IgD-negative memory B cell (primary cell): ENCODE measurements around the gene SDCCAG8. TPM values are rescaled to one million over a fixed set of nuclear protein-coding genes. Genes with fewer than 3 reads are reported as not detected.

Experiments used
- H3K27ac Mint-ChIP-seq, 3 donors: one replicate each; pipeline ENCODE4 v1.8.0; 2020 to 2022; ENCODE audit warnings: mild to moderate bottlenecking in 3 of 3, mixed read lengths in 3 of 3, moderate library complexity in 1 of 3
- H3K27me3 Mint-ChIP-seq: one replicate; pipeline ENCODE4 v1.8.0; 2021; ENCODE audit warnings: mixed read lengths
- H3K36me3 Mint-ChIP-seq: one replicate; pipeline ENCODE4 v1.8.0; 2020; ENCODE audit warnings: mild to moderate bottlenecking, mixed read lengths
- H3K4me1 Mint-ChIP-seq, 3 donors: one replicate each; pipeline ENCODE4 v1.8.0; 2020 to 2022; ENCODE audit warnings: mixed read lengths in 3 of 3, mild to moderate bottlenecking in 1 of 3
- H3K4me3 Mint-ChIP-seq, 4 donors: one replicate each; pipeline ENCODE4 v1.8.0; 2020 to 2022; ENCODE audit warnings: mild to moderate bottlenecking in 4 of 4, mixed read lengths in 4 of 4, moderate library complexity in 3 of 4
- H3K9me3 Mint-ChIP-seq, 3 donors: one replicate each; pipeline ENCODE4 v1.8.0; 2020 to 2021; ENCODE audit warnings: mixed read lengths in 3 of 3, mild to moderate bottlenecking in 1 of 3
- polyA plus RNA-seq: library from polyadenylated mRNA; unstranded; fragments of 300-500 nt; fragmentation: Illumina TruSeq; gene quantifications from one replicate; pipeline ENCODE4 v1.2.3, GENCODE V29; 2021

The SDCCAG8 gene
- polyA plus RNA-seq, 1 donor from 2014 or later: 28.5 TPM

- no peaks in the 10 kb centered on the region for H3K27me3 Mint-ChIP-seq
- H3K4me3 Mint-ChIP-seq: peak overlapping the region in 1 of 4 donors; percentile 58
- H3K4me1 Mint-ChIP-seq: peaks cover 24 to 34% (median 31%) of the 10 kb centered on the region in 3 donors
- H3K36me3 Mint-ChIP-seq: peaks cover 19% of the 10 kb centered on the region
- H3K9me3 Mint-ChIP-seq: no peaks in the 10 kb centered on the region
- H3K27ac Mint-ChIP-seq: no peak overlapping the region
Measured at GRCh38 chr1:243510928-243511327, 255.1 kb downstream of the SDCCAG8 start.

- peak overlapping the region in 1 of 3 donors; percentile 90 for H3K27ac Mint-ChIP-seq
- no peaks in the 10 kb centered on the region for H3K27me3 Mint-ChIP-seq
- peaks cover 0 to 13% (median 7%) of the 10 kb centered on the region in 3 donors for H3K4me1 Mint-ChIP-seq
- H3K36me3 Mint-ChIP-seq: peaks cover 23% of the 10 kb centered on the region
- H3K9me3 Mint-ChIP-seq: peaks cover 0 to 4% (median 0%) of the 10 kb centered on the region in 3 donors
- H3K4me3 Mint-ChIP-seq: peak overlapping the region in 2 of 4 donors; percentile 22 to 68
Measured at GRCh38 chr1:243513726-243514491, 258.1 kb downstream of the SDCCAG8 start.

GRCh38 chr1:243514927-243515326 is 259.1 kb downstream of the SDCCAG8 start:
- H3K9me3 Mint-ChIP-seq: peaks cover 0 to 4% (median 0%) of the 10 kb centered on the region in 3 donors
- H3K4me3 Mint-ChIP-seq: no peak overlapping the region
- H3K27ac Mint-ChIP-seq: no peak overlapping the region
- H3K27me3 Mint-ChIP-seq: no peaks in the 10 kb centered on the region
- H3K4me1 Mint-ChIP-seq: peaks cover 0 to 9% (median 7%) of the 10 kb centered on the region in 3 donors
- peaks cover 24% of the 10 kb centered on the region for H3K36me3 Mint-ChIP-seq

- H3K27ac Mint-ChIP-seq: no peak overlapping the region
- peaks cover 14% of the 10 kb centered on the region for H3K36me3 Mint-ChIP-seq
- H3K9me3 Mint-ChIP-seq: peaks cover 0 to 4% (median 0%) of the 10 kb centered on the region in 3 donors
- peaks cover 0 to 6% (median 6%) of the 10 kb centered on the region in 3 donors for H3K4me1 Mint-ChIP-seq
- no peak overlapping the region for H3K4me3 Mint-ChIP-seq
- H3K27me3 Mint-ChIP-seq: peaks cover 1% of the 10 kb centered on the region
Measured at GRCh38 chr1:243520831-243521230, 265.0 kb downstream of the SDCCAG8 start.

GRCh38 chr1:243523766-243524165 is 267.9 kb downstream of the SDCCAG8 start:
- Mint-ChIP-seq H3K36me3 (peaks cover 13% of the 10 kb centered on the region), H3K27me3 (peaks cover 1% of the 10 kb centered on the region), H3K4me1 (peaks cover 0 to 6% (median 1%) of the 10 kb centered on the region in 3 donors), H3K4me3 (no peak overlapping the region), H3K9me3 (peaks cover 0 to 4% (median 0%) of the 10 kb centered on the region in 3 donors), H3K27ac (no peak overlapping the region)

- peaks cover 1% of the 10 kb centered on the region for H3K27me3 Mint-ChIP-seq
- peaks cover 10% of the 10 kb centered on the region for H3K36me3 Mint-ChIP-seq
- no peak overlapping the region for H3K4me3 Mint-ChIP-seq
- no peak overlapping the region for H3K27ac Mint-ChIP-seq
- peaks cover 0 to 6% (median 0%) of the 10 kb centered on the region in 3 donors for H3K4me1 Mint-ChIP-seq
- H3K9me3 Mint-ChIP-seq: peaks cover 0 to 4% (median 0%) of the 10 kb centered on the region in 3 donors
Measured at GRCh38 chr1:243525085-243525487, 269.2 kb downstream of the SDCCAG8 start.

GRCh38 chr1:243526180-243526579 is 270.3 kb downstream of the SDCCAG8 start:
- Mint-ChIP-seq H3K4me3 (no peak overlapping the region), H3K36me3 (peaks cover 7% of the 10 kb centered on the region), H3K27me3 (peaks cover 1% of the 10 kb centered on the region), H3K4me1 (peaks cover 0 to 6% (median 0%) of the 10 kb centered on the region in 3 donors), H3K9me3 (peaks cover 0 to 4% (median 0%) of the 10 kb centered on the region in 3 donors), H3K27ac (no peak overlapping the region)

GRCh38 chr1:243528459-243529121 is 272.7 kb downstream of the SDCCAG8 start:
- no peaks in the 10 kb centered on the region for H3K27me3 Mint-ChIP-seq
- peaks cover 0 to 10% (median 1%) of the 10 kb centered on the region in 3 donors for H3K4me1 Mint-ChIP-seq
- H3K36me3 Mint-ChIP-seq: peaks cover 6% of the 10 kb centered on the region
- peak overlapping the region in 1 of 3 donors; percentile 24 for H3K27ac Mint-ChIP-seq
- no peak overlapping the region for H3K4me3 Mint-ChIP-seq
- peaks cover 0 to 4% (median 0%) of the 10 kb centered on the region in 3 donors for H3K9me3 Mint-ChIP-seq

- Mint-ChIP-seq H3K9me3 (peaks cover 0 to 4% (median 0%) of the 10 kb centered on the region in 3 donors), H3K27me3 (no peaks in the 10 kb centered on the region), H3K4me3 (no peak overlapping the region), H3K4me1 (peaks cover 0 to 9% (median 1%) of the 10 kb centered on the region in 3 donors), H3K27ac (peak overlapping the region in 1 of 3 donors; percentile 12), H3K36me3 (peaks cover 6% of the 10 kb centered on the region)
Measured at GRCh38 chr1:243529512-243529911, 273.7 kb downstream of the SDCCAG8 start.

- no peak overlapping the region for H3K27ac Mint-ChIP-seq
- peaks cover 0 to 7% (median 1%) of the 10 kb centered on the region in 3 donors for H3K4me1 Mint-ChIP-seq
- no peaks in the 10 kb centered on the region for H3K27me3 Mint-ChIP-seq
- peaks cover 0 to 2% (median 0%) of the 10 kb centered on the region in 3 donors for H3K9me3 Mint-ChIP-seq
- H3K4me3 Mint-ChIP-seq: no peak overlapping the region
- peaks cover 2% of the 10 kb centered on the region for H3K36me3 Mint-ChIP-seq
Measured at GRCh38 chr1:243535014-243535413, 279.2 kb downstream of the SDCCAG8 start.

GRCh38 chr1:243539636-243540035 is 283.8 kb downstream of the SDCCAG8 start:
- Mint-ChIP-seq H3K4me3 (no peak overlapping the region), H3K27ac (no peak overlapping the region), H3K36me3 (peaks cover 10% of the 10 kb centered on the region), H3K9me3 (peaks cover 0 to 2% (median 0%) of the 10 kb centered on the region in 3 donors), H3K4me1 (peaks cover 0 to 6% (median 1%) of the 10 kb centered on the region in 3 donors), H3K27me3 (no peaks in the 10 kb centered on the region)

GRCh38 chr1:243542739-243543415 is 287.0 kb downstream of the SDCCAG8 start:
- H3K4me3 Mint-ChIP-seq: no peak overlapping the region
- H3K27me3 Mint-ChIP-seq: no peaks in the 10 kb centered on the region
- peaks cover 8% of the 10 kb centered on the region for H3K36me3 Mint-ChIP-seq
- no peaks in the 10 kb centered on the region for H3K9me3 Mint-ChIP-seq
- peaks cover 0 to 6% (median 1%) of the 10 kb centered on the region in 3 donors for H3K4me1 Mint-ChIP-seq
- no peak overlapping the region for H3K27ac Mint-ChIP-seq

GRCh38 chr1:243543501-243543900 is 287.7 kb downstream of the SDCCAG8 start:
- Mint-ChIP-seq H3K36me3 (peaks cover 8% of the 10 kb centered on the region), H3K27ac (no peak overlapping the region), H3K4me3 (no peak overlapping the region), H3K27me3 (no peaks in the 10 kb centered on the region), H3K9me3 (no peaks in the 10 kb centered on the region), H3K4me1 (peaks cover 0 to 6% (median 1%) of the 10 kb centered on the region in 3 donors)

- H3K27ac Mint-ChIP-seq: no peak overlapping the region
- no peaks in the 10 kb centered on the region for H3K9me3 Mint-ChIP-seq
- H3K27me3 Mint-ChIP-seq: no peaks in the 10 kb centered on the region
- H3K4me3 Mint-ChIP-seq: no peak overlapping the region
- peaks cover 14% of the 10 kb centered on the region for H3K36me3 Mint-ChIP-seq
- H3K4me1 Mint-ChIP-seq: peaks cover 0 to 5% (median 0%) of the 10 kb centered on the region in 3 donors
Measured at GRCh38 chr1:243546457-243546856, 290.6 kb downstream of the SDCCAG8 start.

GRCh38 chr1:243547891-243548290 is 292.1 kb downstream of the SDCCAG8 start:
- Mint-ChIP-seq H3K36me3 (peaks cover 20% of the 10 kb centered on the region), H3K9me3 (no peaks in the 10 kb centered on the region), H3K27me3 (no peaks in the 10 kb centered on the region), H3K27ac (no peak overlapping the region), H3K4me1 (no peaks in the 10 kb centered on the region), H3K4me3 (no peak overlapping the region)
